Tibial artery (tissue), 4 donors: ENCODE results near the gene PHACTR1.

Source experiments
- DNase-seq, 2 donors: peaks; one replicate each; pipeline ENCODE4 v3.0.0-alpha.2; 2019
- H3K27ac ChIP-seq, 2 donors: fragments of 200-600 bp; sonication (generic) in 1 of 2; 1 replicate in 1 of 2; 2 replicates in 1 of 2; pipeline ENCODE4 v1.5.1; 2018 to 2019; ENCODE audit warnings: mild to moderate bottlenecking in 1 of 2
- H3K27me3 ChIP-seq, 2 donors: fragments of 200-600 bp; sonication (generic) in 1 of 2; one replicate each; pipeline versions ENCODE4 v1.5.1 to v1.6.0; 2016 to 2019
- H3K36me3 ChIP-seq, 3 donors: fragments of 200-600 bp; sonication (generic) in 2 of 3; one replicate each; pipeline ENCODE4 v1.5.1; 2016 to 2019; ENCODE audit warnings: mild to moderate bottlenecking in 2 of 3
- H3K4me1 ChIP-seq, 4 donors: fragments of 200-600 bp; sonication (generic) in 2 of 4; 1 replicate in 3 of 4; 2 replicates in 1 of 4; pipeline ENCODE4 v1.5.1; 2016 to 2019
- H3K4me3 ChIP-seq, 2 donors: fragments of 200-600 bp; sonication (generic) in 1 of 2; 1 replicate in 1 of 2; 2 replicates in 1 of 2; pipeline ENCODE4 v1.5.1; 2018 to 2019; ENCODE audit warnings: mild to moderate bottlenecking in 2 of 2
- H3K9me3 ChIP-seq, 3 donors: fragments of 200-600 bp; sonication (generic) in 1 of 3; one replicate each; pipeline ENCODE4 v1.5.1; 2016 to 2019
- CTCF ChIP-seq, 2 experiments: fragments of 200-600 bp in 1 of 2; fragments of 450-650 bp in 1 of 2; IDR thresholded peaks; one replicate each; pipeline ENCODE4 v1.5.1; 2017 to 2019; ENCODE audit warnings: antibody characterized with exemption in 2 of 2, mild to moderate bottlenecking in 1 of 2, moderate library complexity in 1 of 2
- intact Hi-C: fragments of 100-400 bp; cut with DNase I; formaldehyde crosslinking; loops from one replicate; pipeline ENCODE4 v1.15.0; 2023; ENCODE audit warnings: low total_unique reads

PHACTR1 gene

DNA sequence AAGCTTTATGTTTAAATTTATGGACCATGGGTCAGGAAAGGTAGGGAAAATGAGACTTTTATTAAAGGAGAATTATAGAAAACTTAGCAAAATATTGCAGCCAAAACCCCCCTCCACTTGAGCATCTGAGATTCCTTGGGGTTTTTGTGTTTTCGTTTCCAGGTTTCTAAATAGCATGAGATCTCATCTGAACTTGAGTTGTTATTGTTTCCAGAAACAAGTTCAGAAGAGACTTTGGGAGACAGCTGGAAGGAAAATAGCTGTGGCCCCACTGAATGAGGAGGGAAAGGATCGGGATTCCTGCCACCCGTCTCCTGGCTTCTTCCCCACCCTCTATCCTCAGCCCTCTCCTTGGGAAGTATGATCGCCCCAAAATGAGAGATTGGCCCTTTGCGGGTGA, 536.2 kb downstream of the PHACTR1 start:
- no peaks in the 10 kb centered on the region for H3K27me3 ChIP-seq
- H3K4me1 ChIP-seq, result no peaks in the 10 kb centered on the region
- peaks cover 0 to 17% (median 3%) of the 10 kb centered on the region in 3 donors for H3K9me3 ChIP-seq
- peaks cover 19 to 38% (median 26%) of the 10 kb centered on the region in 3 donors for H3K36me3 ChIP-seq
- intact Hi-C loops, result no loop called here
- DNase-seq, result no peak
- H3K27ac ChIP-seq, result no peak overlapping the region
- no peak overlapping the region for H3K4me3 ChIP-seq
- no peak for TF ChIP-seq CTCF (IDR thresholded peaks at IDR 0.05)

- no peak overlapping the region for H3K4me3 ChIP-seq
- DNase-seq, result no peak
- H3K27ac ChIP-seq, result no peak overlapping the region
- H3K36me3 ChIP-seq, result peaks cover 17 to 38% (median 26%) of the 10 kb centered on the region in 3 donors
- peaks cover 0 to 17% (median 3%) of the 10 kb centered on the region in 3 donors for H3K9me3 ChIP-seq
- H3K4me1 ChIP-seq, result no peaks in the 10 kb centered on the region
- no peaks in the 10 kb centered on the region for H3K27me3 ChIP-seq
- intact Hi-C loops, result no loop called here
- no peak for TF ChIP-seq CTCF (IDR thresholded peaks at IDR 0.05)
These were observed 536.7 kb downstream of the PHACTR1 start for GRCh38 chr6:13253272-13253671.

DNA sequence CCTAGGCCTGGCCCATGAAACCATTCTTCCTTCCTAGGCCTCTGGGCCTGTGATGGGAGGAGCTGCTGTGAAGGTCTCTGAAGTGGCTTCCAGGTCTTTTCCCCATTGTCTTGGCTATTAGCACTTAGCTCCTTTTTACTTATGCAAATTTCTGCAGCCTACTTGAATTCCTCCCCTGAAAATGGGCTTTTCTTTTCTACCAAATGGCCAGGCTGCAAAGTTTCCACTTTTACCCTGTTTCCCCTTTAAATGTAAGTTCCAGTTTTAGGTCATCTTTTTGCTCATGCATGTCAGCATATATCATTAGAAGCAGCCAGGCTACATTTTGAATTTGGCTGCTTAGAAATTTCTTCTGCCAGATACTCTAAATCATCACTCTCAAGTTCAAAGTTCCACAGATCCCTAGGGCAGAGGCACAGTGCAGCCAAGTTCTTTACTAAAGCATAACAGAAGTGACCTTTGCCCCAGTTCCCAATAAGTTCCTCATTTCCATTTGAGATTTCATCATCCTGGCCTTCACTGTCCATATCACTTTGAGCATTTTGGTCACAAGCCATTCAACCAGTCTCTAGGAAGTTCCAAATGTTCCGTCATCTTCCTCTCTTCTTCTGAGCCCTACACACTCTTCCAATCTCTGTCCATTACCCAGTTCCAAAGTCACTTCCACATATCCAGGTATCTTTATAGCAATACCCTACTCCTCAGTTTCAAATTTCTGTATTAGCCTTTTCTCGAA, 539.9 kb downstream of the PHACTR1 start:
- Histone ChIP-seq H3K9me3 (peaks cover 0 to 17% (median 3%) of the 10 kb centered on the region in 3 donors), H3K4me1 (peaks cover 0 to 6% (median 0%) of the 10 kb centered on the region in 4 donors), H3K27ac (no peak overlapping the region), H3K27me3 (no peaks in the 10 kb centered on the region), H3K36me3 (peaks cover 13 to 39% (median 21%) of the 10 kb centered on the region in 3 donors), H3K4me3 (no peak overlapping the region)
- intact Hi-C loops, result no loop called here
- TF ChIP-seq CTCF (IDR thresholded peaks at IDR 0.05), result no peak
- DNase-seq, result no peak

DNA sequence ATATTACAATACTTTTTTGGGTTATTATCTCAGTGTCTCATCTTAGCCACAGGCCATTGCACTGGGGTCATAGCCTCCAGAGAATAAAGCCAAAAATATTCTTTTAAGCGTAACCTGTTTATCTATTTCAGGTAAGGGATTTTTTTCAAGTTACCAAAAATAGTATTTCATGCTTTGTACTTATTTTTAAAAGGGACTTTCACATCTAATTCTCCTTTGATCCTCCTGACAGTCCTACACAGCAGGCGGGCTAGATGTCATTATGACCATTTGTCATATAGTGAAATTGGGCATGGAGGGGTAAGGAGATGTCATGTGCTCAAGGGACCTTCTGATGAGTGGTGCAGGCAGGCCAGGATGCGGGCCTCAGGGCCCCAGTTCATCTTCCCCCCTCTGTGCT, 542.8 kb downstream of the PHACTR1 start:
- intact Hi-C loops, result no loop called here
- TF ChIP-seq CTCF (IDR thresholded peaks at IDR 0.05), result no peak
- Histone ChIP-seq H3K4me1 (peaks cover 0 to 6% (median 0%) of the 10 kb centered on the region in 4 donors), H3K27ac (no peak overlapping the region), H3K36me3 (peaks cover 10 to 30% (median 15%) of the 10 kb centered on the region in 3 donors), H3K9me3 (peaks cover 0 to 17% (median 3%) of the 10 kb centered on the region in 3 donors), H3K4me3 (no peak overlapping the region), H3K27me3 (no peaks in the 10 kb centered on the region)
- no peak for DNase-seq

DNA sequence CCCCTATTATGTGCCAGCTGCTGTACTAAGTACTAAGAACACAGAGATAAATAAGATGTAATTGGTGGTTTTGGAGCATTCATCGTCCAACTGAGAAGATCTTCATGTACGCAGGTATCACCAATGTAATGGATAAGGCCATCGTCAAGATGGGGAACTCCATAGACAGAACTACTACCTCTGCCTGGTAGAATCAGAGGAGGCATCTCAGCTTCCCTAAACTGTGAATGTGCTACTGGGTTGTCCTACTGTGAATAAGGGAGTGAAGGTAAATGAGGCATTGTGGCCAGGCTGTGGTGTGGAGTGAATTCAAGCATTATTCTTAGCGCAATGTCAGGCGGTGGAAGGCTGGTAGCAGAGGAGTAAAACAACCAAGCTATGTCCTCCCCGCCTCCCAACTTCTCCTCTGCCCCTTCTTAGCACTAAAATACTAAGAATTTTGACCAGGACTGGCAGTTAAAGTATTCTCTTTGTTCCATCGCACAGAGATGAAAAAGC, 543.6 kb downstream of the PHACTR1 start:
- TF ChIP-seq CTCF (IDR thresholded peaks at IDR 0.05), result no peak
- H3K27ac ChIP-seq, result no peak overlapping the region
- H3K4me3 ChIP-seq, result no peak overlapping the region
- H3K9me3 ChIP-seq, result peaks cover 0 to 17% (median 3%) of the 10 kb centered on the region in 3 donors
- DNase-seq, result no peak
- intact Hi-C loops, result no loop called here
- H3K4me1 ChIP-seq, result peaks cover 0 to 6% (median 0%) of the 10 kb centered on the region in 4 donors
- H3K27me3 ChIP-seq, result no peaks in the 10 kb centered on the region
- H3K36me3 ChIP-seq, result peaks cover 10 to 22% (median 10%) of the 10 kb centered on the region in 3 donors
